ENCODE measurements around the gene CLTA.

Gene CLTA

DNA sequence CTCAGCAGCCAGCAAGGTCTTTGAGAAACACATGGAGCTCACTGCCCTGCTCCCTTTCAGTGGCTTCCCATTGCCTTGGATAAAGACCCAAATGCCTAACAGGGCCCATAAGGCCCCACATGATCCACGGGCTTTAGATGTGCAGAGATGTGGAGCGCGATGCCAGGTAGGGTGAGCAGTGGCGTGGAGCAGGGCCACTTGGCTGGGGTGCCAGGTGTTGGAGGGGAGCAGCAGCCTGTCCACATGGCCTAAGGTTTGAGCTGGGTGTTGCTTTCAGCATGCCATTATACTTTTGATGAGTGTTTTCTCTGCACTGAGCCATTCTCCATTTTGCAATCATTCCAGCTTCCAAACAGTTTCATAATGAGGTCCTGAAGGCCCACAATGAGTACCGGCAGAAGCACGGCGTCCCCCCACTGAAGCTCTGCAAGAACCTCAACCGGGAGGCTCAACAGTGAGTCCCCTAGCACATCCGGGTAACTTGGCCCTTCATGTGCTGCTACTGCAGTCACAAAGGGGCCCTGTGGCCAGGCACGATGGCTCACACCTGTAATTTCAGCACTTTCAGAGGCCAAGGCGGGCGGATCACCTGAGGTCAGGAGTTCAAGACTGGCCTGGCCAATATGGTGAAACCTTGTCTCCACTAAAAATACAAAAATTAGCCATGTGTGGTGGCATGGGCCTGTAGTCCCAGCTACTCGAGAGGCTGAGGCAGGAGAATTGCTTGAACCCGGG, 43.1 kb upstream of the CLTA start:
- no peaks in the 10 kb centered on the region for H3K36me3 ChIP-seq (ENCODE audit: control insufficient read depth, insufficient read depth, low read length)
- H3K27ac ChIP-seq, result no peak overlapping the region

GRCh38 chr9:36148311-36149051, 42.2 kb upstream of the CLTA start:
- Histone ChIP-seq H3K4me3 (ENCODE audit: low read depth, low read length) (no peak overlapping the region), H3K9ac (no peak overlapping the region), H3K27me3 (ENCODE audit: control insufficient read depth, insufficient read depth, low read length) (no peaks in the 10 kb centered on the region), H3K4me2 (ENCODE audit: low read length) (no peak overlapping the region), H3K9me3 (ENCODE audit: control insufficient read depth, low read length) (no peaks in the 10 kb centered on the region), H2AFZ (no peak overlapping the region), H3K36me3 (ENCODE audit: control insufficient read depth, insufficient read depth, low read length) (no peaks in the 10 kb centered on the region), H3K79me2 (no peaks in the 10 kb centered on the region), H3K27ac (no peak overlapping the region), H3K4me1 (no peaks in the 10 kb centered on the region)
- no peak for TF ChIP-seq CTCF (IDR thresholded peaks at IDR 0.05)

More for the DNA sequence above, 43.1 kb upstream of the CLTA start:
- no peak overlapping the region for H3K9ac ChIP-seq
- no peaks in the 10 kb centered on the region for H3K79me2 ChIP-seq
- no peaks in the 10 kb centered on the region for H3K27me3 ChIP-seq (ENCODE audit: control insufficient read depth, insufficient read depth, low read length)
- H3K9me3 ChIP-seq (ENCODE audit: control insufficient read depth, low read length), result no peaks in the 10 kb centered on the region
- H3K4me2 ChIP-seq (ENCODE audit: low read length), result no peak overlapping the region
- TF ChIP-seq CTCF (IDR thresholded peaks at IDR 0.05), result no peak
- H3K4me3 ChIP-seq (ENCODE audit: low read depth, low read length), result no peak overlapping the region
- H2AFZ ChIP-seq, result no peak overlapping the region
- no peaks in the 10 kb centered on the region for H3K4me1 ChIP-seq

- Histone ChIP-seq H2AFZ (no peak overlapping the region), H3K4me1 (no peaks in the 10 kb centered on the region), H3K9ac (no peak overlapping the region), H3K27me3 (ENCODE audit: control insufficient read depth, insufficient read depth, low read length) (no peaks in the 10 kb centered on the region), H3K27ac (no peak overlapping the region), H3K9me3 (ENCODE audit: control insufficient read depth, low read length) (no peaks in the 10 kb centered on the region), H3K79me2 (no peaks in the 10 kb centered on the region), H3K4me3 (ENCODE audit: low read depth, low read length) (no peak overlapping the region), H3K36me3 (ENCODE audit: control insufficient read depth, insufficient read depth, low read length) (no peaks in the 10 kb centered on the region), H3K4me2 (ENCODE audit: low read length) (no peak overlapping the region)
- TF ChIP-seq CTCF (IDR thresholded peaks at IDR 0.05), result no peak
Measured at GRCh38 chr9:36149197-36149596, 41.5 kb upstream of the CLTA start.

DNA sequence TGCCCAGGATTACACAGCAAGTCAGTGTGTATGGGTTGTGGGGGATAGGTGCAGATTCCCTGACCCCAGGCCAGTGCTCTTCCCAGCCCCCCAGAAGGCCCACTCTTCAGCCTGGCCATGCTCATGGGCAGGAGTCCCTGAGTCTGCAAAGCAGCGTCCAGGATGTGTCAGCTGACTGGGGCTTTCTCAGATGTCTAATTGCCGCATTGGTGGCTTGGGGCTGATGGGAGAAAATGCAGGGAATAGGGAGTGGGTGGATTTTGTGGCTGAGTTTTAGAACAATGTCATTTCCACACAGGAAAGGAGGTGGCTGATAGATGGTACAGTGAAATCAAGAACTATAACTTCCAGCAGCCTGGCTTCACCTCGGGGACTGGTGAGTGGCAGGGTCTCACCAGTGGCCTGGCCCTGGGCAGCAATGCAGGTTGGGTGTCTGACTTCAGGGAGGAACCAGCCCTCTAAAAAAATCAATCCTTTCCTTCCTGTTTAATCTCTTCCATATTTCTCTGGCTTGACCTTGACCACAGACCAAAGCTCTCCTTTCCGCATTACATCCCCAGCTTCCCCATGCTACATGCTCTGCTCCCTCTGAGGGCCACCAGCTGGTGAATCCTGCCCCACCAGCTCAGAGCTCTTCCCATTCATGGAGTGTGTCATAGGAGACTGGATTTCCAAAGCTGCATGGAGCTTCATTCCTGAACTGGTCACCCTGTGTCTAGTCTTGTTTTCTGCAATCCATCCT, 40.0 kb upstream of the CLTA start:
- Histone ChIP-seq H3K9me3 (ENCODE audit: control insufficient read depth, low read length) (no peaks in the 10 kb centered on the region), H3K9ac (no peak overlapping the region), H3K4me3 (ENCODE audit: low read depth, low read length) (no peak overlapping the region), H2AFZ (no peak overlapping the region), H3K4me1 (no peaks in the 10 kb centered on the region), H3K79me2 (no peaks in the 10 kb centered on the region), H3K36me3 (ENCODE audit: control insufficient read depth, insufficient read depth, low read length) (no peaks in the 10 kb centered on the region), H3K27me3 (ENCODE audit: control insufficient read depth, insufficient read depth, low read length) (no peaks in the 10 kb centered on the region), H3K4me2 (ENCODE audit: low read length) (no peak overlapping the region), H3K27ac (no peak overlapping the region)
- no peak for TF ChIP-seq CTCF (IDR thresholded peaks at IDR 0.05)

All from parathyroid adenoma (tissue), 2 donors.